Fibroblast of skin of scalp (primary cell): Measurements from ENCODE around the gene PRKG1.

Experiments
- DNase-seq: peaks from one replicate; pipeline ENCODE4 v3.0.0-alpha.2; 2013

Gene PRKG1

DNA sequence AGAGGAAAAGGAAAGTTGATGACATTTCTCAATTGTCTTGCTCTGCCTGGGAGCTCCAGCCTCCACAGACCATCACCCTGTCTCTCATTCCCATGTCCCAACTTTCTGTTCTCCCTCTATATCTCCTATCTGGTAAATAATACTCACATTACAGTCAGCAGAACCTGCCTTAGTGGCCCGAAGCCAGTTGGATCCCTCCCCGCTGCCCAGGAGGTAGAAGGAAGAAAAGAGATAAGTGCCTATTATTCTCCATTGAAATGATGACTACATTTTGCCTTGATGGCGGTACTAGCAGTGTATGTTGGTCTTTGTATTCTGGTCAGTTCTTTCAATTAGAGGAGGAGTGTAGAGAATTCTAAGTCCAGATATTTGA, 533.2 kb downstream of the PRKG1 start:
- DNase-seq = no peak

DNA sequence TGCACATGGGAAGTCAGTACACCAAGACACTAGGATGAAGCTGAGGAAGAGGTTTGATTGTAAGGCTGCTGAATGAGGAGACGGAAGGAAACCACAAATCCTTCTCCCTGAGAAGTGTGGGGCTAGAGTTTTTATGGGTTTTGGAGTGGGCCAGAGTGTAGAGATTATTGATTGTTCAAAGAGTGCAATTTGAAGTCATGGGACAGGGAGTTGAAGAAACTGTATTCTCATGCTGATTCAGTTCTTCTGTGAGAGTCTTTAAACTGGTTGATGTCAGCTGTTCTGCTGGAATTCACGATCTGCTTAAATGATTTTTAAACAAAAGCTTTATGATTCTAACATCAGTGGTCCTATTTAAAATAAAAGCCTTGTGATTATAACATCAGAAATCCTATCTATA, 533.9 kb downstream of the PRKG1 start:
- DNase-seq = no peak

DNA sequence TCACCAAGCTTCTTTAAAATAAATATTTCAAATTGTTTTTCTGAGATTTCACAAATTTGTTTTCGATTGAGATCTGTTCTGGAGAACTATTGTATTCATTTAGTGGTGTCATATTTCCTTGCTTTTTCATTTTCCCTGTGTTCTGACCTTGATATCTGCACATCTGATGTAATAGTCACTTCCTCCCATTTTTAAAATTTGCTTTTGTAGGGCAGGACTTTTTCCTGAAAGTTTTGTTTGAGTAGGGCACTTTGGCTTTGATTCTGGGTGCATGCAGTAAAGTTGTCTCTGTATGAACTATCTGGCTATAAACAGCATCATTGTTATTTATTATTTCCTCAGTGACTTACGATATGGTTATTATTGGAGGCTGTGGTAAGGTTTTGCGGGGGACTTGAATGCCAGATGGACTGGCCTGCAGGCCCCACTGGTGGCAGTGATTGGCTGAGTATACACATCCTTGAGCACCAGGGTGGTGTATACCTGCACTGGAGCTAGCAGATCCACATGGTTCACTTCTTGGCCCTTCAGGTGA, 541.5 kb downstream of the PRKG1 start:
- DNase-seq = no peak

DNA sequence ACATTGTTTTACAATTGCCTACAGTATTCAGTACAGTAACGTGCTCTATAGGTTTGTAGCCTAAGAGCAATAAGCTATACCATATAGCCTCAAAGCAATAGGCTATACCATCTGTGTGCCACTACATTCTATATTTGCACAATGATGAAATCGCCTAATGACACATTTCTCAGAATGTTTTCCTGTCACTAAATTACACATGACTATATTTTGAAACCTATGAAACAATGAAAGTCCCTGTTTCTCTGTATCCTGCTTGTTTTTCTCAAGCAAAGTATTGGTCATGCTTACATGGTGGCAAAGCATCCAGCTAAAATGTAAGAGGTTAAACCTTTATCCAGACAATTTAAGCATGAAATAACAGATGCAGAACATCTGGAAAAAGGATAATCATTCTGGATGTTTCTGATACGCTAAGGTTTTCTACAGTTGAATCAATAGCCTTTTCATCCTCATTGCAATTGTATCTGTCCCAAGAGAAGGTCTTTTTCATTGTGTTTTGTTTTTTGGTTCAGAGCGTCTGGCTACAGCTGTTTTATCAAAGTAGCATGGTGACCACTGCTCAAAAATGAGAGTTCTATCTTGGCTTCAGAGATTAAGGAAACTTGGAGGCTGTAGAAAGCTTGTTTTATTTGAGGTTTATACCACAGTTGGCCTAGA, 543.4 kb downstream of the PRKG1 start:
- DNase-seq = no peak

DNA sequence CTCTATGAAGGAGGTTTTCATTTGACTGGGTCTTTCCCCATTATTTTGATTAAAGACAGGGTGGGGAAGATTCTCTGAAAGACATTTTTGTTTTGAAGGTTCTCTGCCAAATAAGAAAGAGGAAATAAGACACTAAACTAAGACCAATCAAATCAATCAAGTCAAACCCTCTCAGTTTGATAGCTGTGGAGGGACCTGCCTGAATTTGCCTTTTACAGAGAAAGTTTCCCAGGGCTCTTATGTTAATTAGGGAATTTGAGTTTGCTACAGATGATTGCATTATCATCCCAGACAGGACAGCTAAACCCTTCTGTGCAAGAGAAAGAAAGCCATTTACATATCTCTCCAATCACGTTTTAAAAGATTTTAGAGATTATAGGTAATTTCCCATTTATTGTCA, 545.1 kb downstream of the PRKG1 start:
- no peak for DNase-seq

DNA sequence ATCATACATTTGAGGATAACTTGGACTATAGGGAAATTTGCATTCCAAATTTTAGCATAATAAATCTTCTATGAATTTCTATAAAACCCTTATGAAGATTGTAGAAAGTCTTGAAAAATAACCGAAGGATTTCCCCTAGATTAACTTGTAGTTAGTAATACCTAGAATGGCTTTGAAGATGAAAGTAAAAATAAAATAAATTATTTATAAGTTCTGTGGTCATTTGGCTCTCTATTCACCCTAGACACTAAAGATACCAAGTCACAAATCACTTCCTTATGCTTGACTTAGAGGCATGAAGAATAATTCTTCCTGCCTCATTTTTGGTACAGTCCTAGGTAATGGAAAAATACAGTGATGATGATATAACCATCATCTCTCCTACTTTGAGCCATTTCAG, 545.8 kb downstream of the PRKG1 start:
- no peak for DNase-seq

DNA sequence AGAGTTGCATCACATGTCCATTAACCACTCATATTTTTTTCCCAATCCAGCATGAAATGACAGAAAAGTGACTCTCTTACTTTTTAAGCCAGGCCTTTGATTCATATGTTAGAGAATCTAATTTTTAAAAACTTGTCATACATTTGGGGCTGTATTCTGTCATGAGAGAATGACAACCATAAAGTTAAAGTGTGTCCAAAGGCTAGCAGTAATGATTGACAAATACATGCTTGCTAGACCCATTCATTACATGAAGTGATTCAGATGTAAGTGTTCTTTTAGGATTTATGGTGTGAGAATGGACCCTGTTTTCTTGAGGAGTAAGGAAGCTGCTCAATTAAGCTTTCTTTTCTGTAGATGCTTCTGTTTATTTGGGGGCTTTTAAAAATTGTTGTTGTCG, 549.7 kb downstream of the PRKG1 start:
- DNase-seq = no peak

DNA sequence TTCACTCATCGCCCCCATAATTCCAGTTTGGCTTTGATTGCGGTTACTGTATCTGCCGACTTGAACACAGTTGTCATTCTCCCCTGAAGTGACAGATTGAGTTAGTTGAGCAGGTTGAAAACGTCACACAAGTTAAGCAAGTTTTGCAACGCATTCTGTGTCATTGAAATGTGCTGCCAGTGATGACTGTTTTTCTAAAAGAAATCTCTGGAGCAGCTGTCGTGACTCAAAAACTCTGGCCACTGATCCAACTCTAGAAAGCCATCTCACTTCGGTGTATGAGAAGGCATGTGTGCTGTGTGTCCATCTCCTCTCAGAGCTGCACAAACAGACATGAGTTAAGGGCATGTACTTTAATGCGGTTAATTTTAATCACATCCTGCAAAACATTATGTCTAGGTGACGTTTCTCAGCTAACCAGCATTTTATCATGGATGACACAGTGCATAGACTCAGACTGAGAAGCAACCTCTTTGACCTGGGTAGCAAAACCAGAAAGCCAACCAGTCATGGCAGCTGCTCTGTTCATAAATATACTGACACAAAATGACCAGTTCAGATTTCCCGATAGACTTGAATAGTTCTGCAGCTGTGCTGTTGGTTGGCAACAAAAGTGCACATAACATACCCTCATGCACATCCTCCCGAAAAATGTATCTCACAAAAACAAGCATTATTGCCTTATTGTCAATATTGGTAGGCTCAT, 555.8 kb downstream of the PRKG1 start:
- DNase-seq = peak; percentile 34

DNA sequence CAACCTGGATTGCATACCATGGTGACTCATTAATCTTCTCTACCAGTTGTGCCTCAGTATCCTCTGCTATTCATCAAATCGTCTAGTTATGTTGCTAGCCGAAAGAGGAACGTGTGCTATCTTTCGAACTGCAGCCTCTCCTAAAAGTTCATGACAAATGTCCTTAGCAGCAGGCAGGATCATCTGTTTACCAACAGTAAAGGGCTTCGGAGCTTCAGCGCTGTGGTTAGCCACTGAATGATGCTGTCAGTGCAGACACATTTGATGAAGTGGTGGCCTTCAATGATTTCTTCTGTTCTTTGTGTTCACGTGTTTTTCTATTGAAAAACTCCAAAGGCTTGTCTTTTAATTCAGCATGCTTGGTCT, 556.3 kb downstream of the PRKG1 start:
- DNase-seq = no peak

DNA sequence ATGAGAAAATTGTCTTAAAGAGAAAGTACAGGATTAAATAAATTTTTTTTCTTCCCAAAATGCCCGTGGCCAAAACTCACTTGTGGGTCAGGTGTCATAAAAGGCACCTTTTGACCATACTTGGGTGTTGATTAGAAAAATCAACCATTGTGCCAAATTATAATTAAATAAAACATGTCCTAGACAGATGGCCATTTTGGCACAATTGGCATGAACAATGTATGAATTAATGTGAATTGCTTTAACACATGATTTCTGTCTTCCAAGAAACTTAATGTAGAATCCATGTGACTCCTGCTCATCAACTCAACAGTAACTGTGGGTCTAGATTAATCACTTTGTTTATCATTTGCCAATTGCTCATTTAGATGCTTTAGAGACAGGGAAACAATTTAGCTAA, 561.1 kb downstream of the PRKG1 start:
- no peak for DNase-seq

DNA sequence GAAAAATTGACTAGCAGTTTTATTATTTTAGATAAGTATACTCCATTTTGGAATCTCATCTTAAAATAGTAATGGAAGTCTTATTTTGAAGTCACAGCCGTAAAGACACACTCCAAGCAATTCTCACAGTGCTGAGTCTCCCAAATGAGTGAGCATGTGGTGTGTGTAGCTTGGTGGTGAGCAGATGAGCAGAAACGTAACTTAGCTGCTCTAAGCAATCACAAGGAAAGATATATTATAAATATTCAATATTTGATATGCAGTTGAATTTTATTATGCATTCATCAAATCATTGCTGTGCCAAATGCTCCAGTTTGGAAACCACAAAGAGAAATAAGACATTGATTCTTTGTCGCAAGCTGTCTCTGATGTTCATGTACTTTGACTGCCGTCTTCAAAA, 563.9 kb downstream of the PRKG1 start:
- no peak for DNase-seq

DNA sequence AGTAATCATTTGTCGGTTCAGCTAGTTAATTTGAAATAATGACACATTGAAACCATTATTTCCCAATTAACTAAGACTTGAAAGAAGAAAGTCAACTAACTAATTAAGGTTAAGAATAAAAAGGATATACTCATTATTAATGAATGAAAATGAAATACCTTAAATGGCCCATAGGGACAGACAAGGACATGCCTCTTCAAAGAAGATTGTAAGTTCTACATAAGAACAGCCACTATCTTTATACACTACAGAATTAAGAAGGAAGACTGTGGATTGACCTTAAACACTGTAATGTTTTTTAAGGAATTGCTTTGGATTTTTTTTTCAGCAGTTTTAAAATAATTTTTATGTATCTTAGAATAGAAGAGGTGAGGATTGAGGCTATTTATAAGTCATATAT, 564.5 kb downstream of the PRKG1 start:
- no peak for DNase-seq

DNA sequence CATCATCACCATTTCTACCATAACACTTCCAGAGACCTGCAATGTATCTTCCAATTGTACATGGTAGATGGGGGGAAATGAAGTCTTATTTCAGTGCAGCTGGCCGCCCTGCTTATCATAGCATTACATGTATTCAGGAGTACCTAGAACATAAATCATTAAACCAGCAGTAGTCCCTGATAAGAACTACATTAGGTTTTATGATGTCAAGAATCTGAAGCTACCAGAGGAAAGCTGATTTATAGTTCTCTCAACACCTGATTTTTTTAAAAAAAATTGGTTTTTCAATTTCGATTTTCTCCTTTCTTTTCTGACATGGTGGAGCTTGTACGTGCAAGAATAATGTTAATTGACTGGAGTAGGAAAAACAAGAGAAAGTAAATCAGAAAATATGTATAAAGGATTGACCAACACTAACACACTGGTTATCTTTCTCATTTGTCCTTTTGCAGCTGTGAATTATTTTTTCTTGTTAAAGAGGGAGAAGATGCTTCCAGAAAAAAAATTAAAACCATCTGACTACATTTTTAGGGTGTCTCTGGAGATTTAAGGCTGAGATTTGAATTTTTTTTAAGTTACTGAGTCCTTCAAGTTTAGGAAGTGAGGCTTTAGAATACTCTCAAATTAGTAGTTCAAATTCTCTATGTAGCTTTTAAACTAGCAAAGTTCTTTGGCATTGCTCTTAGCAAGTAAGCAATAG, 566.0 kb downstream of the PRKG1 start:
- DNase-seq = peak; percentile 34

DNA sequence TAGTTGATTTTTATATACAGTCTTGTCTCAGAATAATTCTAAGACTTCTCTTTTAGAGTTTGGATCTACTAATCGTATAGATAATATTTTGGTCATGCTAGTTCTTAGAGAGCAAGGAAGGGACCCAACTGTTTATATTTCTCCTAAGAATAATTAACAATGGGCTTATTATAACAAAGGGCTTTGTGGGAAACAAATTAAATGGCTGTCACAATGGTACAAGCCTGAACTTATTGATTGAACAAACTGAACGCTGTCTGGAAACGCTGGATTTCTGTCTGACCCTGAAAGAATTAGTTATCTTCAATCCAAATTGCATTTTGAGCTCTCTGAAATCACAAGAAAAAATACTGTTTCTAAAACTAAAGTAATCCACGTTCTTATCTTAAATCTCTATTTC, 568.3 kb downstream of the PRKG1 start:
- DNase-seq = no peak

DNA sequence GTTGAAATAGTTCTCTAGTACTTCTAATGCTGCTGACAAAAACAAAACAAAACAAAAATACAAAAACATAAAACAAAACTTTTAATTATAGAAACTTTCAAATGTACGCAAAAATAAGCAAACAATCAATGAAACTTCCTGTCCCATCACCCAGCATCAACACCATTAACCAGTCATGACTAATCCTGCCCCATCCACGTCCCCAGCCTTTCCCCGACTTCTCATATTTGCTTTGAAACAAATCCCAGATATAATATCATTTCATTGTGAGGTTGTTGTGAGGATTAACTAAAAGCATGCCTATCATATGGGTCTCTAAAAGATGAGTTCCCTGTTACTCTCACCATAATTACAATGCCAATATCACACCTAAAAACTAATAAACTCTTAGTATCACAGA, 569.4 kb downstream of the PRKG1 start:
- DNase-seq = no peak

DNA sequence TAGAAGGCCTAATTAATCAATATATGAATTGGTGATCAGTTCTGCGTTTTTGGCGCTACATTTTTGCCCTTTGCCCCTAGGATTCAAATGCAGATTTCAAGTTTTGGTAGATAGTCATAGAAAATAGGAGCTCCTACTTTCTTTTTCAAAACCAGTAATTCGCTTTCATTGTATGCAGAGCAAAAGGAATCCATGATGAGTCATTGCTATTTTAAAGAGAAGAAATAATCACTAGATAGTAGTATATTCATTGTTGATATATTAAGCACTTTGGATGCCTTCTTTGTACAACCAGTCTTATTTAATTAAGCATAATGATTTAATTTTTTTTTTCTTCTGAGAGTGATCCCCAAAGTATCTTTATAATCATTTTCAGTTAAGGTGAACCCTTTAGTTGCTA, 574.8 kb downstream of the PRKG1 start:
- peak; percentile 21 for DNase-seq

DNA sequence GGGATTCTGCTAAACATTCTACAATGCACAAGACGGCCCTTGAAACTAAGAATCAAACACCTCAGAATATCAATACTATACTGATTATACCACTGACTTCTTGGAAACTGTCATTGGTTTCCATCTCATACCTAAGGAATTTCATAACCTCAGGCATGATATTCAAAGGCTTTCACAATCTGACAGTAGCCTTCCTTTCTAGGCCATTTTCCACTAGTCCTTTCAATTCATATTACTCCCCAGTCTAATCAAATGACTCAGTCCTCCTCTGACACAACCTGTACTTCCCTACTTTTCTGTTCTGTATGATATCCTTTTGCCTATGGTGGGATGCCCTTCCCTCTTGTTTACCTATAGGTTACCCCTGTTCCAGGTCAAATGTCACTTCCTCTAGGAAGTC, 576.8 kb downstream of the PRKG1 start:
- DNase-seq = peak; percentile 28

DNA sequence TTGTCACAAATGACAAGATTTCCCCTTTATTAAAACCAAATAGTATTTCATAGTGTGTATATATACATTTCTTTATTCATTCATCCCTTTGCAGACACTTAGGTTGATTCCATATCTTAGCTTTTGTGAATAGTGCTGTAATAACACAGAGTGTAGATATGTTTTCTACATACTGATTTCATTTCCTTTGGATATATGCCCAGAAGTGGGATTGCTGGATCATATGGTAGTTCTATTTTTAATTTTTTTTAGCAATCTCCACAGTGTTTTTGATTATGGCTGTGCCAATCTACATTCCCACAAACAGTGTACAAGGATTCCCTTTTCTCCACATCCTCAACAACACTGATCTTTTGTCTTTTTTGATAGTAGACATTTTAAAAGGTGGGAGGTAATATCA, 578.7 kb downstream of the PRKG1 start:
- peak; percentile 74 for DNase-seq

DNA sequence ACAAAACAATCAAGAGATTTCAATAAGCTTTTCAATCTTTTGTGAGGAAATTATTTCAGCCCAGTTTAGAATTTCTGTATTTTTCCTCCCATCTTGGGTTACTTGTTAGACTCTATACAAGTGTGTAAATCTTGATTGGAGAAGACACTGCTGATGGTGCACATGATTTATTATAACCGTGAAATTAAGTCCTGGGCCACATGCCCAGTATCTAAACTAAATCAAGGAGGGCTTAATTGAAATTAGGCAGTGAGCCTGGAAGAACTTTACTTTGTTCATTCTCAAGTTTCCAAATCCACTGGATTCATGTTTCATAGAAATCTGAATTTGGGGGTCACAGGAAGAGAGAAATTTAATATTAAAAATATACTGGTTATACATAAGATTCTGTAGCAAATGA, 580.6 kb downstream of the PRKG1 start:
- DNase-seq = no peak

DNA sequence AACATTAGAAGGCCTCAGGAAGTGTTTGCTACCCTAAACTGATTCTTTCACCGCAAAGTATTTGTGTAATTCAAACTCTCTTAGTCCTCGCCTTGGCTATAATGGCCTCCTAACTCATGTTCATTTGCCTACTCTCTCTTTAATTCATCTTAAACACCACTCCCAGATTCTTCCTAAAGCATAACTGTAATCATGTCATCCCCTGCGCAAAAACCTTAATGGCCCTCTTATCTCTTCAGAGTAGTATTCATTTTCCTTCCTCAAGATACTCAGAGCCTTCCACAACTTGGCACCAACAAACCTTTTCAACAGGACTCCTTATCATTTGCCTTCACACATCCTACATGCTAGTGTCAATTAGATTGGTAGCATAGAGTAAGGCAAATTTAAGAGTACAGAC, 582.2 kb downstream of the PRKG1 start:
- no peak for DNase-seq

DNA sequence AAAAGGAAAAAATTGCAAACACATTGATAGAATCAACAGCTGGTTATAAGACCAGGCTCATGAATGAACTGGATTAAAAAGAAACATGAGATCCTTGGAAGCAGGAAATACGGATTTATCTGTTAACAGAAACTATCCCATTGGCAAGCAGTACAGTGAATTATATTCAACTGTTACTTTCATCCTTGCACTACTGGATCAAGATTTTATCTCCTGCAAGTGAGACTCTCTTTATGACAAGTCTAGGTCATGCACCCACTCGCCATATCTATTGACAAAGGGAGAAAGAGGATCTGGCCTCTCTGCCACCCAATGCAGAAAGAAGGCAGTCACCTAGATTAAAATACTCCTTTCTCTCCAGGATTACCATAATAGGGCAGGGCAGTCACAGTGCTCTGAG, 583.7 kb downstream of the PRKG1 start:
- no peak for DNase-seq

DNA sequence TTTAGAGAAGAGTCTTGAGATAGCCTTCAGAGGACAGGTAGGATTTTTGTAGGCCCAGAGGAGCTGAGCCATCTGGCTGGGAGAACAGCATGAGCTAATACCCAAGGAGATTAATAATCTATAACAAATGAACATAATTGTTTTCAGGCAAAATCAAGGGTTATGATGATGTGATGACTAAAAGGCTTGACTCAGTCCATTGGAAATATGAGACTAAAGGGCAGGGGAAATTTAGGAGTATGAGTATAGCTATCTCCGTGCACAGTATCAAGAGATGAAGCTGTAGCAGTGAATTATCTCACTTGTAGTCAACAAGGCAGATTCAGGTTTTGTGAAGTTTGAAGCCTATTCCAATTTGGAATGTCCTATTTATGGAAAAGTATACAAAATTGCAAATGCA, 585.1 kb downstream of the PRKG1 start:
- DNase-seq = no peak

DNA sequence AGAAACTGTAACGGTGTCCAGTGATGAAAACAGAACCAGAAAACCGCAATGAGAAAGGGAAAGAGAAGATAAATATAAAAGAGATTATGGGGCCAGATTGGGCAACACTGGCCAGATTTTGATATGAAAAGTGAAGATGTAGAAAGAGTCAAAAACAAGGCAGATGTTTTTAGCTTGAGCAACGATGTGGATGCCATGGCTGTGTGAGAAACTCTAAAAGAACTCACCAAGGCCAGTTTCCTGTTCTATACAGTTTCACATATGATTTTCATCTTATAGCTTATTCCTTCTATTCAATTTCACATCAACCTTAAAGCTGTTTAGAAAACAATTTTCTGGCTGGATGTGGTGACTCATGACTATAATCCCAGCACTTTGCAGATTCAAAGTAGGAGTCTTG, 588.8 kb downstream of the PRKG1 start:
- DNase-seq = peak; percentile 17

DNA sequence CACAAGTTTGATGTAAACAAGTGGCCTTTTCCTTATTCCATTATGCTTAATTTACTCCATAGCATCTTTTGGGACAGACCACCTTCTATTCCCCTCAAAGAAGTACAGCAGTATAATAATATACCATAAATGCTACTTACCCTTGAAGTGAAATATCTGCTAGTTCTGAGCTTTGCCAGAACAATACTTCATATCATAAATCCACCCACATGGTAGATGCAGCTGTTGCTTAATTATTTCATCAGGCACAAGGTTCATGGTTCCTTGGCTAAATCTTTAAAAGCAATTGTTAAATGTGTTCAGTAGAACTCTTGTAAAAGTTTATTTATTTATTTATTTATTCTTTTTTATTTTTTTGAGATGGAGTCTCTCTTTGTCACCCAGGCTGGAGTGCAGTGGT, 592.2 kb downstream of the PRKG1 start:
- no peak for DNase-seq
